ENCODE results near the gene EXOC3L2.

DNA sequence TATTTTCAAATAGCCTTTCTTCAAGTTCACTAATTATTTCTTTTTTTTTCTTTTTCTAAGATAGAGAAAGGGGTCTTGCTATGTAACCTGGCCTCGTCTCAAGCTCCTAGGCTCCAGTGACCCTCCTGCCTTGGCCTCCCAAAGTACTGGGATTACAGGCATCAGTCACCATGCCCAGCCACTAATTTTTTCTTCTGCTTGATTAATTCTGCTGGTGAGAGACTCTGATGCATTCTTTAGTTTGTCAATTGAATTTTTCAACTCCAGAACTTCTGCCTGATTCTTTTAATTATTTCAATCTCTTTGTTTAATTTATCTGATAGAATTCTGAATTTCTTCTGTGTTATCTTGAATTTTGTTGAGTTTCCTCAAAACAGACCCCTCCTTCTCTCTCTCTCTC, 55.2 kb downstream of the EXOC3L2 start:
- TF ChIP-seq RAD21 (IDR thresholded peaks at IDR 0.05 in 1 of 2, conservative IDR thresholded peaks at IDR 0.05 in 1 of 2; ENCODE audit: low read depth in 2 of 2, low read length in 2 of 2) = no peak
- TF ChIP-seq, protein P1, sequence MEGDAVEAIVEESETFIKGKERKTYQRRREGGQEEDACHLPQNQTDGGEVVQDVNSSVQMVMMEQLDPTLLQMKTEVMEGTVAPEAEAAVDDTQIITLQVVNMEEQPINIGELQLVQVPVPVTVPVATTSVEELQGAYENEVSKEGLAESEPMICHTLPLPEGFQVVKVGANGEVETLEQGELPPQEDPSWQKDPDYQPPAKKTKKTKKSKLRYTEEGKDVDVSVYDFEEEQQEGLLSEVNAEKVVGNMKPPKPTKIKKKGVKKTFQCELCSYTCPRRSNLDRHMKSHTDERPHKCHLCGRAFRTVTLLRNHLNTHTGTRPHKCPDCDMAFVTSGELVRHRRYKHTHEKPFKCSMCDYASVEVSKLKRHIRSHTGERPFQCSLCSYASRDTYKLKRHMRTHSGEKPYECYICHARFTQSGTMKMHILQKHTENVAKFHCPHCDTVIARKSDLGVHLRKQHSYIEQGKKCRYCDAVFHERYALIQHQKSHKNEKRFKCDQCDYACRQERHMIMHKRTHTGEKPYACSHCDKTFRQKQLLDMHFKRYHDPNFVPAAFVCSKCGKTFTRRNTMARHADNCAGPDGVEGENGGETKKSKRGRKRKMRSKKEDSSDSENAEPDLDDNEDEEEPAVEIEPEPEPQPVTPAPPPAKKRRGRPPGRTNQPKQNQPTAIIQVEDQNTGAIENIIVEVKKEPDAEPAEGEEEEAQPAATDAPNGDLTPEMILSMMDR (IDR thresholded peaks at IDR 0.05; ENCODE audit: control extremely low read depth in 1 of 3, insufficient read depth in 1 of 3, low read depth in 1 of 3, low read length in 3 of 3) = no peak
- no peak for TF ChIP-seq PHF8 (conservative IDR thresholded peaks at IDR 0.05; ENCODE audit: low read depth, low read length)
- TF ChIP-seq SP2 (IDR thresholded peaks at IDR 0.05; ENCODE audit: low read length) = no peak
- TF ChIP-seq CREB1 (IDR thresholded peaks at IDR 0.05) = no peak
- TF ChIP-seq EZH2 (IDR thresholded peaks at IDR 0.05; ENCODE audit: low read depth, low read length, severe bottlenecking) = no peak
- no peak for TF ChIP-seq KDM5A (IDR thresholded peaks at IDR 0.05; ENCODE audit: low read length)

Measured in H1 (cell line).